Loucy (cell line): ENCODE data around the gene BIRC7.

Experiments used
- EZH2phosphoT487 ChIP-seq: fragments of 200-600 bp; IDR thresholded peaks from 2 replicates; pipeline ENCODE4 v1.6.1; 2018; ENCODE audit warnings: antibody characterized with exemption, mild to moderate bottlenecking, moderate library complexity, borderline replicate concordance
- TF ChIP-seq, protein P1 (sequence below): fragments of 200-600 bp; sonication (generic); conservative IDR thresholded peaks from 2 replicates; pipeline ENCODE4 v1.5.1; 2014; ENCODE audit warnings: mild to moderate bottlenecking, antibody characterized with exemption, low read length

DNA sequence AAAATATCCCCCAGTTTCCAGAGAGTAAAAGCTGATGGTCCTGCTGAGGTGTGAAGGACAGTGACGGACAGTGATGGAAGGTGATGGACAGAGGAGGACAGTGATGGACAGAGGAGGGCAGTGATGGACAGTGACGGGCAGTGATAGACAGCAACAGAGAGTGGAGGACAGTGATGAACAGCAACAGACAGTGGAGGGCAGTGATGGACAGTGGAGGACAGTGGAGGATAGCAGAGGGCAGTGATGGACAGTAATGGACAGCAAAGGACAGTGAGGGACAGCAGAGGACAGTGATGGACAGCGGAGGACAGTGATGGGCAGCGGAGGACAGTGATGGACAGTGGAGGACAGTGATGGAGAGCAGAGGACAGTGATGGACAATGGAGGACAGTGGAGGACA is 21.2 kb downstream of the BIRC7 start:
- TF ChIP-seq, protein P1, sequence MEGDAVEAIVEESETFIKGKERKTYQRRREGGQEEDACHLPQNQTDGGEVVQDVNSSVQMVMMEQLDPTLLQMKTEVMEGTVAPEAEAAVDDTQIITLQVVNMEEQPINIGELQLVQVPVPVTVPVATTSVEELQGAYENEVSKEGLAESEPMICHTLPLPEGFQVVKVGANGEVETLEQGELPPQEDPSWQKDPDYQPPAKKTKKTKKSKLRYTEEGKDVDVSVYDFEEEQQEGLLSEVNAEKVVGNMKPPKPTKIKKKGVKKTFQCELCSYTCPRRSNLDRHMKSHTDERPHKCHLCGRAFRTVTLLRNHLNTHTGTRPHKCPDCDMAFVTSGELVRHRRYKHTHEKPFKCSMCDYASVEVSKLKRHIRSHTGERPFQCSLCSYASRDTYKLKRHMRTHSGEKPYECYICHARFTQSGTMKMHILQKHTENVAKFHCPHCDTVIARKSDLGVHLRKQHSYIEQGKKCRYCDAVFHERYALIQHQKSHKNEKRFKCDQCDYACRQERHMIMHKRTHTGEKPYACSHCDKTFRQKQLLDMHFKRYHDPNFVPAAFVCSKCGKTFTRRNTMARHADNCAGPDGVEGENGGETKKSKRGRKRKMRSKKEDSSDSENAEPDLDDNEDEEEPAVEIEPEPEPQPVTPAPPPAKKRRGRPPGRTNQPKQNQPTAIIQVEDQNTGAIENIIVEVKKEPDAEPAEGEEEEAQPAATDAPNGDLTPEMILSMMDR: no peak
- no peak for TF ChIP-seq EZH2phosphoT487
